Measurements from ENCODE around the gene GHRL. TPM values are rescaled to one million over a fixed set of nuclear protein-coding genes. Genes with fewer than 3 reads are reported as not detected.
"Not testable (repeated sequence)": the region's sequence is repeated elsewhere in the genome, so short reads cannot be mapped to it uniquely, and the experiment has no call there.

GHRL gene
- total RNA-seq, 1 donor from 2014 or later, result not detected

- Histone ChIP-seq H2AFZ (replicated peaks) (no peak overlapping the region), H3K4me3 (no peak overlapping the region), H3F3A (ENCODE audit: low read depth) (no peaks in the 10 kb centered on the region), H3K36me3 (no peaks in the 10 kb centered on the region), H3K9ac (no peak overlapping the region), H3K27ac (no peak overlapping the region), H3K27me3 (no peaks in the 10 kb centered on the region), H3K9me3 (ENCODE audit: low read depth) (no peaks in the 10 kb centered on the region), H4K20me1 (ENCODE audit: low read depth) (no peaks in the 10 kb centered on the region), H3K79me2 (ENCODE audit: low read depth) (no peaks in the 10 kb centered on the region), H3K4me2 (no peak overlapping the region), H3K4me1 (no peaks in the 10 kb centered on the region)
- peaks cover 33% of the 10 kb centered on the region for H3K36me3 Mint-ChIP-seq
- no peaks in the 10 kb centered on the region for H3K4me1 Mint-ChIP-seq
- no peak overlapping the region for H3K4me3 Mint-ChIP-seq
- H3K27me3 Mint-ChIP-seq (ENCODE audit: insufficient read depth, low read depth), result peaks cover 8% of the 10 kb centered on the region
- H3K27ac Mint-ChIP-seq, result no peak overlapping the region
- H3K9me3 Mint-ChIP-seq, result no peaks in the 10 kb centered on the region
- TF ChIP-seq EZH2phosphoT487 (IDR thresholded peaks at IDR 0.05) (no peak), EZH2 (IDR thresholded peaks at IDR 0.05) (no peak), CTCF (IDR thresholded peaks at IDR 0.05) (no peak)
- no peak for DNase-seq (ENCODE audit: low spot score)
Observed at GRCh38 chr3:10300087-10300486, 7.3 kb upstream of the GHRL start.

GRCh38 chr3:10299679-10300078, 6.9 kb upstream of the GHRL start:
- TF ChIP-seq EZH2 (IDR thresholded peaks at IDR 0.05), result no peak
- no peak for TF ChIP-seq EZH2phosphoT487 (IDR thresholded peaks at IDR 0.05)
- no peak for TF ChIP-seq CTCF (IDR thresholded peaks at IDR 0.05)
- no peaks in the 10 kb centered on the region for H3K79me2 ChIP-seq (ENCODE audit: low read depth)
- no peaks in the 10 kb centered on the region for H3K9me3 Mint-ChIP-seq
- H3K4me3 Mint-ChIP-seq, result no peak overlapping the region
- no peak overlapping the region for H3K27ac Mint-ChIP-seq
- no peaks in the 10 kb centered on the region for H4K20me1 ChIP-seq (ENCODE audit: low read depth)
- no peaks in the 10 kb centered on the region for H3F3A ChIP-seq (ENCODE audit: low read depth)
- H3K4me1 Mint-ChIP-seq, result no peaks in the 10 kb centered on the region
- no peak for DNase-seq (ENCODE audit: low spot score)
- H3K27ac ChIP-seq, result no peak overlapping the region
- no peaks in the 10 kb centered on the region for H3K9me3 ChIP-seq (ENCODE audit: low read depth)
- H2AFZ ChIP-seq (replicated peaks), result no peak overlapping the region
- no peaks in the 10 kb centered on the region for H3K27me3 ChIP-seq
- no peak overlapping the region for H3K4me3 ChIP-seq
- H3K36me3 ChIP-seq, result no peaks in the 10 kb centered on the region
- H3K36me3 Mint-ChIP-seq, result peaks cover 31% of the 10 kb centered on the region
- no peak overlapping the region for H3K9ac ChIP-seq
- no peaks in the 10 kb centered on the region for H3K4me1 ChIP-seq
- no peak overlapping the region for H3K4me2 ChIP-seq
- H3K27me3 Mint-ChIP-seq (ENCODE audit: insufficient read depth, low read depth), result peaks cover 8% of the 10 kb centered on the region

- no peaks in the 10 kb centered on the region for H3K4me1 Mint-ChIP-seq
- H3K4me3 ChIP-seq, result no peak overlapping the region
- no peak for DNase-seq (ENCODE audit: low spot score)
- H3K9me3 Mint-ChIP-seq, result no peaks in the 10 kb centered on the region
- no peak overlapping the region for H2AFZ ChIP-seq (replicated peaks)
- no peak overlapping the region for H3K4me2 ChIP-seq
- no peaks in the 10 kb centered on the region for H3K9me3 ChIP-seq (ENCODE audit: low read depth)
- TF ChIP-seq CTCF (IDR thresholded peaks at IDR 0.05) (no peak), EZH2 (IDR thresholded peaks at IDR 0.05) (no peak)
- H4K20me1 ChIP-seq (ENCODE audit: low read depth), result no peaks in the 10 kb centered on the region
- no peaks in the 10 kb centered on the region for H3F3A ChIP-seq (ENCODE audit: low read depth)
- peaks cover 31% of the 10 kb centered on the region for H3K36me3 Mint-ChIP-seq
- H3K27me3 Mint-ChIP-seq (ENCODE audit: insufficient read depth, low read depth), result peaks cover 6% of the 10 kb centered on the region
- no peak overlapping the region for H3K27ac ChIP-seq
- no peaks in the 10 kb centered on the region for H3K79me2 ChIP-seq (ENCODE audit: low read depth)
- H3K27ac Mint-ChIP-seq, result no peak overlapping the region
- H3K27me3 ChIP-seq, result no peaks in the 10 kb centered on the region
- H3K36me3 ChIP-seq, result no peaks in the 10 kb centered on the region
- no peak overlapping the region for H3K4me3 Mint-ChIP-seq
- no peak overlapping the region for H3K9ac ChIP-seq
- no peaks in the 10 kb centered on the region for H3K4me1 ChIP-seq
Observed at GRCh38 chr3:10299175-10299574, 6.4 kb upstream of the GHRL start.

GRCh38 chr3:10298064-10298463, 5.3 kb upstream of the GHRL start:
- H3K4me2 ChIP-seq; H3K4me3 ChIP-seq; H3K4me1 Mint-ChIP-seq; H3K79me2 ChIP-seq (ENCODE audit: low read depth); H3K27ac Mint-ChIP-seq; H3K27me3 Mint-ChIP-seq (ENCODE audit: insufficient read depth, low read depth); H3K4me3 Mint-ChIP-seq; H3K27me3 ChIP-seq; H3K9ac ChIP-seq; H3K36me3 ChIP-seq; DNase-seq (ENCODE audit: low spot score); H3F3A ChIP-seq (ENCODE audit: low read depth); H3K4me1 ChIP-seq; H3K9me3 ChIP-seq (ENCODE audit: low read depth); H2AFZ ChIP-seq (replicated peaks); H3K27ac ChIP-seq; H4K20me1 ChIP-seq (ENCODE audit: low read depth); H3K9me3 Mint-ChIP-seq: not testable (repeated sequence)
- peaks cover 24% of the 10 kb centered on the region for H3K36me3 Mint-ChIP-seq
